HepG2 (cell line): ENCODE measurements around the gene ISG20L2. TPM values are rescaled to one million over a fixed set of nuclear protein-coding genes. Genes with fewer than 3 reads are reported as not detected.
A peak's percentile ranks its signal among the peaks of the same experiment; 100 is the strongest.

Experiments
- CREBL2 ChIP-seq: sonication (generic); formaldehyde crosslinking; IDR thresholded peaks from 2 replicates; pipeline ENCODE4 v1.8.1; 2023; ENCODE audit warnings: missing genetic modification reagents, mild to moderate bottlenecking, borderline replicate concordance
- ETV6 ChIP-seq: sonication (generic); formaldehyde crosslinking; conservative IDR thresholded peaks from 2 replicates; pipeline ENCODE4 v1.4.0; 2020; ENCODE audit warnings: missing genetic modification reagents
- FOSL1 ChIP-seq: sonication (generic); formaldehyde crosslinking; IDR thresholded peaks from 2 replicates; pipeline ENCODE4 v1.9.0; 2021; ENCODE audit warnings: missing genetic modification reagents, borderline replicate concordance
- HNRNPLL ChIP-seq: fragments of 200-400 bp; formaldehyde crosslinking; IDR thresholded peaks from 2 replicates; pipeline ENCODE4 v1.6.1; 2017; ENCODE audit warnings: mild to moderate bottlenecking, low read depth, low read length; ENCODE audit not compliant: poor library complexity, severe bottlenecking
- HOXA5 ChIP-seq: sonication (generic); formaldehyde crosslinking; IDR thresholded peaks from 2 replicates; pipeline ENCODE4 v1.4.0; 2020; ENCODE audit warnings: missing genetic modification reagents
- IKZF4 ChIP-seq: sonication (generic); formaldehyde crosslinking; IDR thresholded peaks from 2 replicates; pipeline ENCODE4 v1.5.1; 2020; ENCODE audit warnings: borderline replicate concordance, mild to moderate bottlenecking, low read depth, missing genetic modification reagents; ENCODE audit errors: not compliant biosample characterization
- NFE2 ChIP-seq: sonication (generic); formaldehyde crosslinking; IDR thresholded peaks from 2 replicates; pipeline ENCODE4 v1.4.0; 2020; ENCODE audit warnings: missing genetic modification reagents
- NRL ChIP-seq: sonication (generic); formaldehyde crosslinking; IDR thresholded peaks from 2 replicates; pipeline ENCODE4 v1.5.0; 2020; ENCODE audit warnings: missing genetic modification reagents, mild to moderate bottlenecking, moderate library complexity, borderline replicate concordance
- PBX3 ChIP-seq: sonication (generic); formaldehyde crosslinking; IDR thresholded peaks from 2 replicates; pipeline ENCODE4 v1.8.1; 2023; ENCODE audit warnings: missing genetic modification reagents, inconsistent platforms, borderline replicate concordance
- PRDM15 ChIP-seq: sonication (generic); formaldehyde crosslinking; IDR thresholded peaks from 2 replicates; pipeline ENCODE4 v1.4.0; 2020; ENCODE audit warnings: missing genetic modification reagents
- RBFOX2 ChIP-seq: fragments of 200-400 bp; formaldehyde crosslinking; IDR thresholded peaks from 2 replicates; pipeline ENCODE4 v1.6.1; 2017; ENCODE audit warnings: low read depth, mild to moderate bottlenecking, low read length
- YY1 ChIP-seq: IDR thresholded peaks from 2 replicates; pipeline ENCODE4 v1.6.1; 2011; ENCODE audit warnings: low read length, low read depth, moderate library complexity, mild to moderate bottlenecking; ENCODE audit not compliant: insufficient read depth, insufficient replicate concordance
- ZNF350 ChIP-seq: sonication (generic); formaldehyde crosslinking; IDR thresholded peaks from 2 replicates; pipeline ENCODE4 v1.4.0; 2020; ENCODE audit warnings: mild to moderate bottlenecking, low read depth, missing genetic modification reagents, borderline replicate concordance
- polyA plus RNA-seq, 8 experiments: library from polyadenylated mRNA; depleted of rRNA in 3 of 8; stranded (reverse) in 7 of 8; unstranded in 1 of 8; fragments of >200 nt; fragmentation: Illumina TruSeq in 4 of 8; extraction: Trizol in 4 of 8; gene quantifications; 2 replicates each; pipeline versions ENCODE4 v1.2.1 to v1.2.3, GENCODE V29; 2011 to 2016; ENCODE audit warnings: low read depth in 4 of 8, missing spikeins in 1 of 8, mixed read lengths in 1 of 8; ENCODE audit not compliant: insufficient read depth in 1 of 8
- total RNA-seq, 5 experiments: library from RNA; depleted of rRNA; stranded (reverse); fragments of >200 nt; fragmentation: Illumina TruSeq; extraction: Trizol; gene quantifications; 2 replicates each; pipeline ENCODE4 v1.2.3, GENCODE V29; 2016; ENCODE audit warnings: low read depth in 1 of 5
- TF ChIP-seq, protein P1 (sequence below): sonication (generic); formaldehyde crosslinking; IDR thresholded peaks from one replicate; pipeline ENCODE4 v1.5.1; 2020; ENCODE audit warnings: mild to moderate bottlenecking, missing genetic modification reagents; ENCODE audit errors: not compliant biosample characterization

ISG20L2 gene
- total and polyA plus RNA-seq, 2 of the 13 experiments (the other 11 are each of a cell fraction or from before 2014, with no cell fraction given): 19.8 to 21.3 TPM

- TF ChIP-seq PRDM15 (CRISPR knock-in tag): peak; percentile 57; the same call in 1 of the 2 replicates
- TF ChIP-seq, protein P1, sequence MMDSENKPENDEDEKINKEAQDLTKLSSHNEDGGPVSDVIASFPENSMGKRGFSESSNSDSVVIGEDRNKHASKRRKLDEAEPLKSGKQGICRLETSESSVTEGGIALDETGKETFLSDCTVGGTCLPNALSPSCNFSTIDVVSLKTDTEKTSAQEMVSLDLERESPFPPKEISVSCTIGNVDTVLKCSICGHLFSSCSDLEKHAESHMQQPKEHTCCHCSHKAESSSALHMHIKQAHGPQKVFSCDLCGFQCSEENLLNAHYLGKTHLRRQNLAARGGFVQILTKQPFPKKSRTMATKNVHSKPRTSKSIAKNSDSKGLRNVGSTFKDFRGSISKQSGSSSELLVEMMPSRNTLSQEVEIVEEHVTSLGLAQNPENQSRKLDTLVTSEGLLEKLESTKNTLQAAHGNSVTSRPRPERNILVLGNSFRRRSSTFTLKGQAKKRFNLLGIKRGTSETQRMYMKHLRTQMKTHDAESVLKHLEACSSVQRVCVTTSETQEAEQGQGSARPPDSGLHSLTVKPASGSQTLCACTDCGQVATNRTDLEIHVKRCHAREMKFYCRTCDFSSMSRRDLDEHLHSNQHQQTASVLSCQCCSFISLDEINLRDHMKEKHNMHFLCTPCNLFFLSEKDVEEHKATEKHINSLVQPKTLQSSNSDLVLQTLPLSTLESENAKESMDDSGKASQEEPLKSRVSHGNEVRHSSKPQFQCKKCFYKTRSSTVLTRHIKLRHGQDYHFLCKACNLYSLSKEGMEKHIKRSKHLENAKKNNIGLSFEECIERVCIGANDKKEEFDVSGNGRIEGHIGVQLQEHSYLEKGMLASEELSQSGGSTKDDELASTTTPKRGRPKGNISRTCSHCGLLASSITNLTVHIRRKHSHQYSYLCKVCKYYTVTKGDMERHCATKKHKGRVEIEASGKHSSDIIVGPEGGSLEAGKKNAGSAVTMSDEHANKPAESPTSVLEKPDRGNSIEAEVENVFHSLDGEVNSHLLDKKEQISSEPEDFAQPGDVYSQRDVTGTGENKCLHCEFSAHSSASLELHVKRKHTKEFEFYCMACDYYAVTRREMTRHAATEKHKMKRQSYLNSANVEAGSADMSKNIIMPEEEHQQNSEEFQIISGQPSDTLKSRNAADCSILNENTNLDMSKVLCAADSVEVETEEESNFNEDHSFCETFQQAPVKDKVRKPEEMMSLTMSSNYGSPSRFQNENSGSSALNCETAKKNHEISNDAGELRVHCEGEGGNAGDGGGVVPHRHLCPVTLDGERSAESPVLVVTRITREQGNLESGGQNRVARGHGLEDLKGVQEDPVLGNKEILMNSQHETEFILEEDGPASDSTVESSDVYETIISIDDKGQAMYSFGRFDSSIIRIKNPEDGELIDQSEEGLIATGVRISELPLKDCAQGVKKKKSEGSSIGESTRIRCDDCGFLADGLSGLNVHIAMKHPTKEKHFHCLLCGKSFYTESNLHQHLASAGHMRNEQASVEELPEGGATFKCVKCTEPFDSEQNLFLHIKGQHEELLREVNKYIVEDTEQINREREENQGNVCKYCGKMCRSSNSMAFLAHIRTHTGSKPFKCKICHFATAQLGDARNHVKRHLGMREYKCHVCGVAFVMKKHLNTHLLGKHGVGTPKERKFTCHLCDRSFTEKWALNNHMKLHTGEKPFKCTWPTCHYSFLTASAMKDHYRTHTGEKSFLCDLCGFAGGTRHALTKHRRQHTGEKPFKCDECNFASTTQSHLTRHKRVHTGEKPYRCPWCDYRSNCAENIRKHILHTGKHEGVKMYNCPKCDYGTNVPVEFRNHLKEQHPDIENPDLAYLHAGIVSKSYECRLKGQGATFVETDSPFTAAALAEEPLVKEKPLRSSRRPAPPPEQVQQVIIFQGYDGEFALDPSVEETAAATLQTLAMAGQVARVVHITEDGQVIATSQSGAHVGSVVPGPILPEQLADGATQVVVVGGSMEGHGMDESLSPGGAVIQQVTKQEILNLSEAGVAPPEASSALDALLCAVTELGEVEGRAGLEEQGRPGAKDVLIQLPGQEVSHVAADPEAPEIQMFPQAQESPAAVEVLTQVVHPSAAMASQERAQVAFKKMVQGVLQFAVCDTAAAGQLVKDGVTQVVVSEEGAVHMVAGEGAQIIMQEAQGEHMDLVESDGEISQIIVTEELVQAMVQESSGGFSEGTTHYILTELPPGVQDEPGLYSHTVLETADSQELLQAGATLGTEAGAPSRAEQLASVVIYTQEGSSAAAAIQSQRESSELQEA (CRISPR knock-in tag): peak; percentile 55
- 0 out of 2 replicates have a peak, but pooled peaks have one; percentile 53 for TF ChIP-seq HOXA5 (CRISPR knock-in tag)
- no peak for TF ChIP-seq FOSL1 (CRISPR knock-in tag)
- peak; percentile 90 for TF ChIP-seq YY1
- TF ChIP-seq NFE2 (CRISPR knock-in tag): no peak
- TF ChIP-seq ZNF350 (CRISPR knock-in tag): peak; percentile 93; the same call in 1 of the 2 replicates
- TF ChIP-seq RBFOX2: peak; percentile 81
- no peak for TF ChIP-seq PBX3 (CRISPR knock-in tag)
- TF ChIP-seq NRL (CRISPR knock-in tag): peak; percentile 78; the same call in 1 of the 2 replicates
- no peak; the same call in 1 of the 2 replicates for TF ChIP-seq ETV6 (CRISPR knock-in tag)
- no peak for TF ChIP-seq HNRNPLL
- TF ChIP-seq CREBL2: peak; percentile 57; the same call in 1 of the 2 replicates
- no peak for TF ChIP-seq IKZF4 (CRISPR knock-in tag)
Measured at GRCh38 chr1:156740741-156741480, 12.3 kb upstream of the ISG20L2 start, which contains the start of gene MRPL24 (continued).
